ENCODE data around the gene ABHD2.

ABHD2 gene

GRCh38 chr15:89203705-89204273 lies 115.5 kb downstream of the ABHD2 start:
- peaks cover 3 to 41% (median 25%) of the 10 kb centered on the region in 4 experiments for H3K4me1 ChIP-seq (ENCODE audit: control extremely low read depth in 1 of 4, control insufficient read depth in 4 of 4, insufficient read depth in 4 of 4, low read length in 3 of 4)
- peaks cover 4 to 7% (median 5%) of the 10 kb centered on the region in 4 experiments for H3K36me3 ChIP-seq (ENCODE audit: control insufficient read depth in 4 of 4, insufficient read depth in 4 of 4, low read length in 3 of 4)
- peak; percentile 40 to 85 (median 80) for DNase-seq
- ChIA-PET CTCF (interaction anchor here (1.2 to 1.5 kb wide), 2 partner anchors 17 to 28 kb away, joined by 3 to 4 read pairs; no protein-coding TSS in a partner anchor), POLR2A (interaction anchor here (0.6 to 0.7 kb wide), 2 partner anchors 32 to 135 kb away, joined by 3 read pairs; no protein-coding TSS in a partner anchor)
- 0% methylated on average over 2 of the region's 2 CpGs for WGBS (ENCODE audit: insufficient coverage)
- no peaks in the 10 kb centered on the region for H3K27me3 ChIP-seq (replicated peaks in 2 of 5; ENCODE audit: control insufficient read depth in 4 of 5, insufficient read depth in 5 of 5, low read length in 4 of 5)
- H3K4me3 ChIP-seq (ENCODE audit: control insufficient read depth in 1 of 7, extremely low read depth in 1 of 7, insufficient read depth in 4 of 7, low read depth in 2 of 7, low read length in 6 of 7): no peak overlapping the region
- H3K9me3 ChIP-seq (ENCODE audit: control extremely low read depth in 1 of 5, control insufficient read depth in 4 of 5, insufficient read depth in 2 of 5, low read depth in 1 of 5, low read length in 4 of 5): no peaks in the 10 kb centered on the region
- H3K27ac ChIP-seq (ENCODE audit: insufficient read depth in 1 of 2, low read depth in 1 of 2, low read length in 2 of 2, poor library complexity in 1 of 2, severe bottlenecking in 2 of 2): no peak overlapping the region

- POLR2A ChIA-PET: no interaction called here
- H3K27ac ChIP-seq (ENCODE audit: insufficient read depth in 1 of 2, low read depth in 1 of 2, low read length in 2 of 2, poor library complexity in 1 of 2, severe bottlenecking in 2 of 2): no peak overlapping the region
- peak in 2 of 3 donors; percentile 48 to 53 for DNase-seq
- peaks cover 0 to 3% (median under 1%) of the 10 kb centered on the region in 4 experiments for H3K36me3 ChIP-seq (ENCODE audit: control insufficient read depth in 4 of 4, insufficient read depth in 4 of 4, low read length in 3 of 4)
- H3K9me3 ChIP-seq (ENCODE audit: control extremely low read depth in 1 of 5, control insufficient read depth in 4 of 5, insufficient read depth in 2 of 5, low read depth in 1 of 5, low read length in 4 of 5): no peaks in the 10 kb centered on the region
- 62% methylated on average over 8 of the region's 14 CpGs for WGBS (ENCODE audit: insufficient coverage)
- H3K4me1 ChIP-seq (ENCODE audit: control extremely low read depth in 1 of 4, control insufficient read depth in 4 of 4, insufficient read depth in 4 of 4, low read length in 3 of 4): peaks cover 0 to 31% (median 20%) of the 10 kb centered on the region in 4 experiments
- no peaks in the 10 kb centered on the region for H3K27me3 ChIP-seq (replicated peaks in 2 of 5; ENCODE audit: control insufficient read depth in 4 of 5, insufficient read depth in 5 of 5, low read length in 4 of 5)
- CTCF ChIA-PET: interaction anchor here (0.7 to 3.1 kb wide), 20 partner anchors 8 to 152 kb away, joined by 3 to 18 read pairs (median 4); partner anchors contain the start of genes FANCI and RLBP1
- H3K4me3 ChIP-seq (ENCODE audit: control insufficient read depth in 1 of 7, extremely low read depth in 1 of 7, insufficient read depth in 4 of 7, low read depth in 2 of 7, low read length in 6 of 7): no peak overlapping the region
Observed at GRCh38 chr15:89205991-89206585, 117.8 kb downstream of the ABHD2 start.

- ChIA-PET POLR2A (no interaction called here), CTCF (interaction anchor here (0.6 to 3.1 kb wide), 22 partner anchors 8 to 302 kb away, joined by 3 to 18 read pairs (median 4); partner anchors contain the start of genes FANCI and RLBP1)
- Histone ChIP-seq H3K4me3 (ENCODE audit: control insufficient read depth in 1 of 7, extremely low read depth in 1 of 7, insufficient read depth in 4 of 7, low read depth in 2 of 7, low read length in 6 of 7) (peak overlapping the region in 4 of 7 experiments; percentile 15 to 68 (median 34)), H3K27ac (ENCODE audit: insufficient read depth in 1 of 2, low read depth in 1 of 2, low read length in 2 of 2, poor library complexity in 1 of 2, severe bottlenecking in 2 of 2) (no peak overlapping the region), H3K4me1 (ENCODE audit: control extremely low read depth in 1 of 4, control insufficient read depth in 4 of 4, insufficient read depth in 4 of 4, low read length in 3 of 4) (peaks cover 0 to 31% (median 20%) of the 10 kb centered on the region in 4 experiments), H3K36me3 (ENCODE audit: control insufficient read depth in 4 of 4, insufficient read depth in 4 of 4, low read length in 3 of 4) (no peaks in the 10 kb centered on the region), H3K9me3 (ENCODE audit: control extremely low read depth in 1 of 5, control insufficient read depth in 4 of 5, insufficient read depth in 2 of 5, low read depth in 1 of 5, low read length in 4 of 5) (no peaks in the 10 kb centered on the region), H3K27me3 (replicated peaks in 2 of 5; ENCODE audit: control insufficient read depth in 4 of 5, insufficient read depth in 5 of 5, low read length in 4 of 5) (no peaks in the 10 kb centered on the region)
- WGBS (ENCODE audit: insufficient coverage): 2% methylated on average over 14 of the region's 14 CpGs
- DNase-seq: peak; percentile 76 to 81 (median 77)
Observed at GRCh38 chr15:89206908-89207331, 118.7 kb downstream of the ABHD2 start.

DNA sequence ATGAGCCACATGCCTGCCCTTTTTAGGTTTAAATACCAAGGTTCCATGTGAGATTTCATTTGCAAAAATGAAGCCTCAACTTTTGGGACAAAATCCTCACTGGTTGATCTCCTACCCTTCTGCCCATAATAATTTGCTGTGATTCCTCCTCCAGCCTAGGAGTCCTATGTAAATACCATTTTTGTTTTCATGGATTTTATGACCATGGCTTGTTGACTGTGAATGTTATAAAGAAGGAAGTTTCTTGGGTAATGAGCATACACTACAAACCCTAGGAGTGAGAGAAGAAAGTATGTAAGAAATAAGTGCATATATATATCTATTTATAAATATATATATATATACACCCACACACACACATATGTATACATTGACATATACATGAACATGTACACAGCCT lies 120.0 kb downstream of the ABHD2 start:
- Histone ChIP-seq H3K27ac (ENCODE audit: insufficient read depth in 1 of 2, low read depth in 1 of 2, low read length in 2 of 2, poor library complexity in 1 of 2, severe bottlenecking in 2 of 2) (no peak overlapping the region), H3K4me1 (ENCODE audit: control extremely low read depth in 1 of 4, control insufficient read depth in 4 of 4, insufficient read depth in 4 of 4, low read length in 3 of 4) (peaks cover 0 to 29% (median 19%) of the 10 kb centered on the region in 4 experiments), H3K4me3 (ENCODE audit: control insufficient read depth in 1 of 7, extremely low read depth in 1 of 7, insufficient read depth in 4 of 7, low read depth in 2 of 7, low read length in 6 of 7) (no peak overlapping the region), H3K9me3 (ENCODE audit: control extremely low read depth in 1 of 5, control insufficient read depth in 4 of 5, insufficient read depth in 2 of 5, low read depth in 1 of 5, low read length in 4 of 5) (no peaks in the 10 kb centered on the region), H3K27me3 (replicated peaks in 2 of 5; ENCODE audit: control insufficient read depth in 4 of 5, insufficient read depth in 5 of 5, low read length in 4 of 5) (no peaks in the 10 kb centered on the region), H3K36me3 (ENCODE audit: control insufficient read depth in 4 of 4, insufficient read depth in 4 of 4, low read length in 3 of 4) (no peaks in the 10 kb centered on the region)
- CTCF ChIA-PET: interaction anchor here (2.1 kb wide), 1 partner anchor 18 kb away, joined by 8 read pairs; no protein-coding TSS in a partner anchor
- POLR2A ChIA-PET: interaction anchor here (0.7 kb wide), 1 partner anchor 35 kb away, joined by 3 read pairs; the partner anchor contains the start of gene FANCI
- no peak for DNase-seq

- Histone ChIP-seq H3K4me1 (ENCODE audit: control extremely low read depth in 1 of 4, control insufficient read depth in 4 of 4, insufficient read depth in 4 of 4, low read length in 3 of 4) (peaks cover 0 to 21% (median 13%) of the 10 kb centered on the region in 4 experiments), H3K36me3 (ENCODE audit: control insufficient read depth in 4 of 4, insufficient read depth in 4 of 4, low read length in 3 of 4) (no peaks in the 10 kb centered on the region), H3K27me3 (replicated peaks in 2 of 5; ENCODE audit: control insufficient read depth in 4 of 5, insufficient read depth in 5 of 5, low read length in 4 of 5) (no peaks in the 10 kb centered on the region), H3K4me3 (ENCODE audit: control insufficient read depth in 1 of 7, extremely low read depth in 1 of 7, insufficient read depth in 4 of 7, low read depth in 2 of 7, low read length in 6 of 7) (no peak overlapping the region), H3K9me3 (ENCODE audit: control extremely low read depth in 1 of 5, control insufficient read depth in 4 of 5, insufficient read depth in 2 of 5, low read depth in 1 of 5, low read length in 4 of 5) (no peaks in the 10 kb centered on the region), H3K27ac (ENCODE audit: insufficient read depth in 1 of 2, low read depth in 1 of 2, low read length in 2 of 2, poor library complexity in 1 of 2, severe bottlenecking in 2 of 2) (no peak overlapping the region)
- ChIA-PET CTCF (no interaction called here), POLR2A (no interaction called here)
- DNase-seq: no peak
- no CpG with 5 or more reads among the region's 1 CpG for WGBS (ENCODE audit: insufficient coverage)
Observed at GRCh38 chr15:89209057-89209456, 120.8 kb downstream of the ABHD2 start.

DNA sequence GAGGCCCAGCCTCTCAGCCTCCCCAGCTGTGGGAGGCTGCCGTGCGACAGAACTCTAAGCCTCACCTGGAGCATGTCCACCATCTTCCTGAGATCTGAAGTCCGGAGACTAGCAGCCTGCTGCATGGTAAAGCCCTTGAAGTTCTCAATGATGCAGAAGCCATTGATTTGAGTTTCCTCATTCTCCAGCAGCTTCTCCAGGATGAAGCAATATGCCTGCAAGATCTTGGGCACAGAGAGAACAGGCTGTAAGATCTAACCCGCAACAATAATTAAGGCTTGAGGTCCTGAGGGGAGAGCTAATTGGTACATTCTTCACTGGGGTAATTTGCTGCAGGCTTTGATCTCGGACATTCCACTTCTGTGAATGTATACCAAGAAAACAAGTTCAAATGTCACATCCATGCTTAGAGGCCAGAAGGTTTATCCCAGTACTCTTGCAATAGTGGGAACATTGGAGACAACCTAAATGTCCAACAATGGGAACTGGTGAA lies 123.5 kb downstream of the ABHD2 start:
- Histone ChIP-seq H3K36me3 (ENCODE audit: control insufficient read depth in 4 of 4, insufficient read depth in 4 of 4, low read length in 3 of 4) (no peaks in the 10 kb centered on the region), H3K4me1 (ENCODE audit: control extremely low read depth in 1 of 4, control insufficient read depth in 4 of 4, insufficient read depth in 4 of 4, low read length in 3 of 4) (peaks cover 0 to 5% (median 2%) of the 10 kb centered on the region in 4 experiments), H3K27ac (ENCODE audit: insufficient read depth in 1 of 2, low read depth in 1 of 2, low read length in 2 of 2, poor library complexity in 1 of 2, severe bottlenecking in 2 of 2) (no peak overlapping the region), H3K27me3 (replicated peaks in 2 of 5; ENCODE audit: control insufficient read depth in 4 of 5, insufficient read depth in 5 of 5, low read length in 4 of 5) (peaks cover 0 to 3% (median 0%) of the 10 kb centered on the region in 5 experiments), H3K9me3 (ENCODE audit: control extremely low read depth in 1 of 5, control insufficient read depth in 4 of 5, insufficient read depth in 2 of 5, low read depth in 1 of 5, low read length in 4 of 5) (no peaks in the 10 kb centered on the region), H3K4me3 (ENCODE audit: control insufficient read depth in 1 of 7, extremely low read depth in 1 of 7, insufficient read depth in 4 of 7, low read depth in 2 of 7, low read length in 6 of 7) (no peak overlapping the region)
- POLR2A ChIA-PET: interaction anchor here (0.6 kb wide), 2 partner anchors 12 to 843 kb away, joined by 3 to 4 read pairs; no protein-coding TSS in a partner anchor
- DNase-seq: no peak
- CTCF ChIA-PET: no interaction called here
- WGBS (ENCODE audit: insufficient coverage): 100% methylated on average over 5 of the region's 5 CpGs

DNA sequence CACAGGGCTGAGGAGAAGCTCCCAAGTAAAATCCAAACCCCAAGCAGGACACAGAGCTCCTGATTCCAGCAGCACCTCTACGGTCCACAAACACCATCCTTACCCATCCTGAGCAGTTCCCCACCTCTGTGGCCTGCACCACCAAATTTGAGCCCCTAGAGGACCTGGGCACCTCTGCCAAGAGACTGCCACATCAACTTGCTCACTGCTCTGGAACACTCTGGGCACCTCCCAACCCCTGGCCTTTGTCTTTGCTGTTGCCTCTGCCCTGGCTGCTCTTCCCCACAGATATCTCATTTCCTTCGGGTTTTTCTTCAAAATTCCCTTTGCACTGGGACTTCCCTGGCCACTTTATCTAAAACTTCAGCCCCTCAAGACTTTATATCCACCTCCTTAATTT lies 127.4 kb downstream of the ABHD2 start:
- CTCF ChIA-PET: interaction anchor here (1.5 kb wide), 2 partner anchors 9 to 51 kb away, joined by 3 to 14 read pairs; no protein-coding TSS in a partner anchor
- Histone ChIP-seq H3K4me3 (ENCODE audit: control insufficient read depth in 1 of 7, extremely low read depth in 1 of 7, insufficient read depth in 4 of 7, low read depth in 2 of 7, low read length in 6 of 7) (no peak overlapping the region), H3K36me3 (ENCODE audit: control insufficient read depth in 4 of 4, insufficient read depth in 4 of 4, low read length in 3 of 4) (no peaks in the 10 kb centered on the region), H3K4me1 (ENCODE audit: control extremely low read depth in 1 of 4, control insufficient read depth in 4 of 4, insufficient read depth in 4 of 4, low read length in 3 of 4) (no peaks in the 10 kb centered on the region), H3K27me3 (replicated peaks in 2 of 5; ENCODE audit: control insufficient read depth in 4 of 5, insufficient read depth in 5 of 5, low read length in 4 of 5) (peaks cover 0 to 5% (median 0%) of the 10 kb centered on the region in 5 experiments), H3K27ac (ENCODE audit: insufficient read depth in 1 of 2, low read depth in 1 of 2, low read length in 2 of 2, poor library complexity in 1 of 2, severe bottlenecking in 2 of 2) (no peak overlapping the region), H3K9me3 (ENCODE audit: control extremely low read depth in 1 of 5, control insufficient read depth in 4 of 5, insufficient read depth in 2 of 5, low read depth in 1 of 5, low read length in 4 of 5) (no peaks in the 10 kb centered on the region)
- POLR2A ChIA-PET: no interaction called here
- 94% methylated on average over 2 of the region's 2 CpGs for WGBS (ENCODE audit: insufficient coverage)
- DNase-seq: no peak

Measured in common myeloid progenitor, CD34-positive (primary cell).